ENCODE measurements around the gene ZFAND5. TPM values are rescaled to one million over a fixed set of nuclear protein-coding genes. Genes with fewer than 3 reads are reported as not detected.

Gene ZFAND5
- total RNA-seq, 4 donors from 2014 or later, result 105 to 281 (median 137) TPM

GRCh38 chr9:72305102-72305546 lies 59.9 kb downstream of the ZFAND5 start:
- Histone ChIP-seq H3K9me3 (no peaks in the 10 kb centered on the region), H3K4me1 (peaks cover 12% of the 10 kb centered on the region), H3K36me3 (no peaks in the 10 kb centered on the region), H3K27ac (peak overlapping the region; percentile 64), H3K4me3 (peak overlapping the region; percentile 28), H3K27me3 (no peaks in the 10 kb centered on the region)
- DNase-seq (ENCODE audit: low spot score in 2 of 2), result peak in 1 of 2 donors; percentile 86
- WGBS, result 2% methylated on average over 8 of the region's 8 CpGs
- no peak for TF ChIP-seq EP300 (IDR thresholded peaks at IDR 0.05)
- peak in 1 of 2 donors; percentile 55 for TF ChIP-seq POLR2A (IDR thresholded peaks at IDR 0.05)
- TF ChIP-seq, protein P1, sequence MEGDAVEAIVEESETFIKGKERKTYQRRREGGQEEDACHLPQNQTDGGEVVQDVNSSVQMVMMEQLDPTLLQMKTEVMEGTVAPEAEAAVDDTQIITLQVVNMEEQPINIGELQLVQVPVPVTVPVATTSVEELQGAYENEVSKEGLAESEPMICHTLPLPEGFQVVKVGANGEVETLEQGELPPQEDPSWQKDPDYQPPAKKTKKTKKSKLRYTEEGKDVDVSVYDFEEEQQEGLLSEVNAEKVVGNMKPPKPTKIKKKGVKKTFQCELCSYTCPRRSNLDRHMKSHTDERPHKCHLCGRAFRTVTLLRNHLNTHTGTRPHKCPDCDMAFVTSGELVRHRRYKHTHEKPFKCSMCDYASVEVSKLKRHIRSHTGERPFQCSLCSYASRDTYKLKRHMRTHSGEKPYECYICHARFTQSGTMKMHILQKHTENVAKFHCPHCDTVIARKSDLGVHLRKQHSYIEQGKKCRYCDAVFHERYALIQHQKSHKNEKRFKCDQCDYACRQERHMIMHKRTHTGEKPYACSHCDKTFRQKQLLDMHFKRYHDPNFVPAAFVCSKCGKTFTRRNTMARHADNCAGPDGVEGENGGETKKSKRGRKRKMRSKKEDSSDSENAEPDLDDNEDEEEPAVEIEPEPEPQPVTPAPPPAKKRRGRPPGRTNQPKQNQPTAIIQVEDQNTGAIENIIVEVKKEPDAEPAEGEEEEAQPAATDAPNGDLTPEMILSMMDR (IDR thresholded peaks at IDR 0.05), result no peak

DNA sequence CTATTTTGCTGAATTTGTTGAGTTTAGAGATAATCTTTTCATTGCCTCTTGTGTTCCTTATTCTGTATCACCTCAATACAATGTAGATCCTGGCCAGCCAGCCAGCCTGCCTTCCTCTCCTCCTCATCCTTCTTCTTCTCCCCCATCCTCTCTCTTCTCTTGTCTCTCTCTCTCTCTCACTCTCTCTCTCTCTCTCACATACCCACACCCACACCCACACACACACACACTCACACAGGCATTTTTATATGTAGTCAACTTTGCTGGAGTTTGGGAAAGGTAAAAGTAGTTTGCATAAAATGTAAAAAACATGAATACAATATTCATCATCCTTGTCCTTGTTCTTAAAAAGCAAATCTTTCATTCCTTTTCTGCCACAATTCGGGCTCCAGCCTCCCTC lies 60.5 kb downstream of the ZFAND5 start:
- Histone ChIP-seq H3K9me3 (no peaks in the 10 kb centered on the region), H3K27me3 (no peaks in the 10 kb centered on the region), H3K27ac (peak overlapping the region; percentile 64), H3K36me3 (no peaks in the 10 kb centered on the region), H3K4me1 (peaks cover 16% of the 10 kb centered on the region), H3K4me3 (peak overlapping the region; percentile 28)
- TF ChIP-seq POLR2A (IDR thresholded peaks at IDR 0.05) (no peak), POLR2AphosphoS5 (IDR thresholded peaks at IDR 0.05) (no peak), EP300 (IDR thresholded peaks at IDR 0.05) (no peak)
- TF ChIP-seq, protein P1 (IDR thresholded peaks at IDR 0.05), result no peak
- DNase-seq (ENCODE audit: low spot score in 2 of 2), result no peak
- WGBS, result 40% methylated on average over 1 of the region's 1 CpG

Other genes starting within 250 kb of the ZFAND5 start
- gene GDA, start 215.8 kb downstream of the ZFAND5 start, total RNA-seq, result 1 to 10 TPM in 3 of 4 donors, under 1 TPM in 1; 0.16 to 2.6 (median 1.6) TPM
- not detected for gene TMC1, start 156.4 kb upstream of the ZFAND5 start, total RNA-seq